Measurements from ENCODE around the gene B4GAT1. TPM values are rescaled to one million over a fixed set of nuclear protein-coding genes. Genes with fewer than 3 reads are reported as not detected.
"Not testable (repeated sequence)": the region's sequence is repeated elsewhere in the genome, so short reads cannot be mapped to it uniquely, and the experiment has no call there.

Gene B4GAT1
- total RNA-seq, 1 experiment from 2014 or later = 6.7 TPM

DNA sequence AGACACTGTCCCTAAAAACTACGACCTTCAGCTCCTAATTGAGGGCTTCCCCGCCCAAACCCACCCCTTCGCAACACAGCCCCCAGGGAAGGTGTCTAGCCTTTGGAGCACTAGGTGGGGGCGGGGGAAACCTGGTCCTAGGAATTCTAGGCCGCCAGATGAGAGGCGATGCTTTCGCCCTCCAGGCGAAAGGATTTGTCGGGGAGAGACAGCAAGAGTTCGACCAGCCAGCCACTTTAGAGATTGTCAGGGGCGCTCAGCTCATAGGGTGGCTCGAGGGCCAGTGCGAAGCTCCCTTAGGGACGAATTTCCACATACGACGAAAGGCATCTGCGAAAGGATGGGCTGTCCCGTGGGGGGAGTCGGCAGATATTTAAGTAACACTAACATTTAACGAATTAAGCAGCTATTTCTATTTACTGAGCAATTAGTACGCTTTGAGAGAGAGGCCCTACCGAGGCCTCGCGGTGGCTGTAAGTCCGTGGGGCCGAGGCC, 35.9 kb downstream of the B4GAT1 start (continued):
- TF ChIP-seq ZNF274 (IDR thresholded peaks at IDR 0.05; ENCODE audit: low read depth, low read length) (no peak), EGR1 (IDR thresholded peaks at IDR 0.05; ENCODE audit: low read depth) (no peak), SRF (IDR thresholded peaks at IDR 0.05; ENCODE audit: low read depth) (no peak), POLR2AphosphoS5 (IDR thresholded peaks at IDR 0.05; ENCODE audit: low read depth, low read length) (no peak), FOSL1 (IDR thresholded peaks at IDR 0.05; ENCODE audit: low read depth) (no peak), SP1 (IDR thresholded peaks at IDR 0.05; ENCODE audit: low read depth) (no peak), CEBPB (IDR thresholded peaks at IDR 0.05; ENCODE audit: low read depth) (no peak), EZH2 (IDR thresholded peaks at IDR 0.05) (no peak), JUND (IDR thresholded peaks at IDR 0.05) (no peak)
- TF ChIP-seq, protein P1, sequence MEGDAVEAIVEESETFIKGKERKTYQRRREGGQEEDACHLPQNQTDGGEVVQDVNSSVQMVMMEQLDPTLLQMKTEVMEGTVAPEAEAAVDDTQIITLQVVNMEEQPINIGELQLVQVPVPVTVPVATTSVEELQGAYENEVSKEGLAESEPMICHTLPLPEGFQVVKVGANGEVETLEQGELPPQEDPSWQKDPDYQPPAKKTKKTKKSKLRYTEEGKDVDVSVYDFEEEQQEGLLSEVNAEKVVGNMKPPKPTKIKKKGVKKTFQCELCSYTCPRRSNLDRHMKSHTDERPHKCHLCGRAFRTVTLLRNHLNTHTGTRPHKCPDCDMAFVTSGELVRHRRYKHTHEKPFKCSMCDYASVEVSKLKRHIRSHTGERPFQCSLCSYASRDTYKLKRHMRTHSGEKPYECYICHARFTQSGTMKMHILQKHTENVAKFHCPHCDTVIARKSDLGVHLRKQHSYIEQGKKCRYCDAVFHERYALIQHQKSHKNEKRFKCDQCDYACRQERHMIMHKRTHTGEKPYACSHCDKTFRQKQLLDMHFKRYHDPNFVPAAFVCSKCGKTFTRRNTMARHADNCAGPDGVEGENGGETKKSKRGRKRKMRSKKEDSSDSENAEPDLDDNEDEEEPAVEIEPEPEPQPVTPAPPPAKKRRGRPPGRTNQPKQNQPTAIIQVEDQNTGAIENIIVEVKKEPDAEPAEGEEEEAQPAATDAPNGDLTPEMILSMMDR (IDR thresholded peaks at IDR 0.05 in 2 of 3, conservative IDR thresholded peaks at IDR 0.05 in 1 of 3; ENCODE audit: borderline replicate concordance in 1 of 3, insufficient read depth in 1 of 3, low read depth in 2 of 3, low read length in 2 of 3) = no peak; a peak in 1 of 6 replicates

DNA sequence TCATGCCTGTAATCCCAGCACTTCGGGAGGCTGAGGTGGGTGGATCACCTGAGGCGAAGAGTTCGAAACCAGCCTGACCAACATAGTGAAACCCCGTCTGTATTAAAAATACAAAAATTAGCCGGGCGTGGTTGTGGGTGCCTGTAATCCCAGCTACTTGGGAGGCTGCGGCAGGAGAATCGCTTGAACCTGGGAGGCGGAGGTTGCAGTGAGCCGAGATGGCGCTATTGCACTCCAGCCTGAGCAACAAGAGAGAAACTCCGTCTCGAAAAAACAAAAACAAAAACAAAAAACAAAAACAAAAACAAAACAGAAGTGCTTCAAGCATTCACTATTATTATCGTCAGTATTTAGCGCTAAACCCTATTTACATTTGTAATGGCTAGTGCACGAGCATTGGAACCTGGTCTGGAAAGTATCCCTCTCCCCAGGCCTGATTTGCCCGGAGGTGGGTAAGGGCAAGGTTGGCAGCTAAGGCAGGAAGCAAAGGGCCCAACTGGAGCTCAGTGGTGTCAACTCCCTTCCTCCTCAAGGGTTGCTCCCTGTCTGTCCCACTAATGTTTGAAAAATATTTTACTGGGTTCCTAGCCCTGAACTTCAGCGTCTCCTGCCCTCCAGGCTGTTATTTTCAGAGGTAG, 36.5 kb downstream of the B4GAT1 start:
- intact Hi-C loops (cut with micrococcal nuclease) = loop anchor here (1.0 to 5.0 kb wide), 3 partner anchors 61 to 119 kb away; partner anchors contain the start of gene SLC29A2
- RAD21 ChIA-PET (ENCODE audit: low non-redundant PET in 1 of 2, low total read pairs in 2 of 2, uncharacterized antibody in 2 of 2, unreplicated experiment in 2 of 2) = interaction anchor here (1.8 to 2.9 kb wide), 3 partner anchors 25 to 75 kb away, joined by 6 to 17 read pairs (median 12); partner anchors contain the start of gene RIN1 (in 2 of the 2)
- H3K4me2 ChIP-seq (ENCODE audit: low read length) = not testable (repeated sequence)

More for the DNA sequence above, 36.5 kb downstream of the B4GAT1 start:
- not testable (repeated sequence) for H3K36me3 ChIP-seq (ENCODE audit: control insufficient read depth in 1 of 2, insufficient read depth in 2 of 2, low read length in 2 of 2); DNase-seq (ENCODE audit: low read depth, low spot score); H3K9me3 ChIP-seq (ENCODE audit: control insufficient read depth in 1 of 2, insufficient read depth in 1 of 2, low read depth in 1 of 2, low read length in 2 of 2); H3K27me3 ChIP-seq (ENCODE audit: insufficient read depth, low read length); H3K27ac ChIP-seq (ENCODE audit: low read depth, low read length); H3K4me3 ChIP-seq (replicated peaks in 1 of 2; ENCODE audit: low read depth in 1 of 2, low read length in 2 of 2); H3K9ac ChIP-seq (ENCODE audit: low read length); H4K20me1 ChIP-seq (ENCODE audit: insufficient read depth); ATAC-seq; H3K79me2 ChIP-seq (ENCODE audit: insufficient read depth, low read length); H3K9me2 ChIP-seq (ENCODE audit: insufficient read depth); BruUV-seq (replicated peaks)
- peak overlapping the region; percentile 16 for H2AFZ ChIP-seq (ENCODE audit: low read depth, low read length, poor library complexity, severe bottlenecking)
- CTCF ChIA-PET = interaction anchor here (0.6 to 3.4 kb wide), 19 partner anchors 9 to 367 kb away, joined by 3 to 121 read pairs (median 10); partner anchors contain the start of genes MRPL11, RBM4B, RIN1 and TMEM151A
- POLR2A ChIA-PET = interaction anchor here (0.5 to 3.0 kb wide), 7 partner anchors 9 to 401 kb away, joined by 3 to 18 read pairs (median 7); partner anchors contain the start of genes RBM4B, RIN1 and YIF1A
- peaks cover 16 to 37% of the 10 kb centered on the region in 2 experiments for H3K4me1 ChIP-seq (ENCODE audit: control insufficient read depth in 1 of 2, insufficient read depth in 2 of 2, low read length in 2 of 2)
